Activated CD4-positive, CD25-positive, alpha-beta regulatory T cell (primary cell): ENCODE results near the gene C16orf46.

Source experiments
- DNase-seq, 4 experiments: peaks; one replicate each; lab custom pipeline; 2025; lab: John Stamatoyannopoulos, UW

The C16orf46 gene

GRCh38 chr16:81012974-81013373 lies 64.1 kb downstream of the C16orf46 start:
- no peak for DNase-seq
